Measurements from ENCODE around the gene LRP2BP. TPM values are rescaled to one million over a fixed set of nuclear protein-coding genes. Genes with fewer than 3 reads are reported as not detected.
"Not testable (repeated sequence)": the region's sequence is repeated elsewhere in the genome, so short reads cannot be mapped to it uniquely, and the experiment has no call there.

Gene LRP2BP
- total and polyA plus RNA-seq, 2 donors: 0.71 to 0.91 TPM

DNA sequence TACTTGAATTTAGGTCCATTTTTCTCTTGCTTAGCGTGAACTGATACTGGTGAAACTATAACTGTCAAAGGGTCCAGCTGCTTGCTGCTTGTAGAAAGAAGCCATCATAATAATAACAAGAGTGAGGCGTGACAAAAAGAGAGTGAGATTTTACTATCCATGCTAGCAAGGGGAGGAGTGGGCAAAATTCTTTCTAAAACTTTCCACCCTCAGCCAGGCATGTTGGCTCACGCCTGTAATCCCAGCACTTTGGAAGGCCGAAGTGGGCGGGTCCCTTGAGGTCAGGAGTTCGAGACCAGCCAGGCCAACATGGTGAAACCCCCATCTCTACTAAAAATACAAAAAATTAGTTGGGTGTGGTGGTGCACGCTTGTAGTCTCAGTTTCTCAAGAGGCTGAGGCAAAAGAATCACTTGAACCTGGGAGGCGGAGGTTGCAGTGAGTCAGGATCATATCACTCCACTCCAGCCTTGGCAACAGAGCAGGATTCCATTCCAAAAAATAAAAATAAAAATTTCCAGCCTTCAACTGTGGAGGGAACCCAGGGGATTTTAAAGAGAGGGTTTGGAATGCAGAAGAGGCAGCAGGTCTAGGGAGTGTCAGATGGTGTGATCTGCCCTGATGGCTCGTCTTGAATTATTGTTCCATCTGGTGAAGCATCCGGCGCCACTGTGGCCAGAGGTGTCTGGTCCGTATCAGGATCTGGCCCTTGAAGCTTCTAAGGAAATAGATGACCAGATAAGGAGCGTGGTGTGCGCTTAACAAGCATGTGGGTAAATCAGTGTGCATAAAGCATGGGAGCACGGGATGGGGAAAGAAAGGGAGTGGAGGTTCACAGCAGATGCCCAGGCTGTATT, 51.8 kb downstream of the LRP2BP start:
- no peak overlapping the region for H3K4me3 ChIP-seq (ENCODE audit: low read length in 2 of 2)
- no peak for DNase-seq (ENCODE audit: low read depth in 6 of 9, low spot score in 9 of 9)
- H3K9me3 ChIP-seq (ENCODE audit: control insufficient read depth in 2 of 2, insufficient read depth in 1 of 2, low read length in 1 of 2): no peaks in the 10 kb centered on the region
- peaks cover 0 to 7% of the 10 kb centered on the region in 2 donors for H3K4me1 ChIP-seq (ENCODE audit: control insufficient read depth in 2 of 2, insufficient read depth in 2 of 2, low read length in 2 of 2)
- no peak overlapping the region for H3K27ac ChIP-seq (ENCODE audit: low read depth in 1 of 2, low read length in 1 of 2)
- H3K36me3 ChIP-seq (ENCODE audit: control insufficient read depth in 2 of 2, insufficient read depth in 2 of 2, low read length in 1 of 2): no peaks in the 10 kb centered on the region
- WGBS: 94% methylated on average over 15 of the region's 15 CpGs
- H3K27me3 ChIP-seq (ENCODE audit: control insufficient read depth in 2 of 2, insufficient read depth in 1 of 2, low read length in 1 of 2): no peaks in the 10 kb centered on the region

DNA sequence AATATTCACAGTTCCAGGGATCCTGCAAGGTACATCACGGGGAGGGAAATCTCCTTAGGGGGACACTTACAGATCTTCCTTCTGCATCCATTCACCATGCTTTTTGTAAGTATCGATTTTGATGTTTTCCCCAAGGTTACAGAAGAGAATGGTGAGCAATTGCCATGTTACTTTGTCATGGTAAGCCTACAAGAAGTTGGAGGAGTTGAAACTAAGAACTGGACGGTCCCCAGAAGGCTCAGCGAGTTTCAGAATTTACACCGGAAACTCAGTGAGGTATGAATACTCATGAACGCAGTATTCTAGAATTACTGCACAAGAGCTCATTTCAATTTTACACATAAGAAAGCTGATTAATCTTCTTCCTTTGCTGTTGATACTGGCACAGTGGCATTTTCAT, 53.9 kb downstream of the LRP2BP start:
- Histone ChIP-seq H3K4me1 (ENCODE audit: control insufficient read depth in 2 of 2, insufficient read depth in 2 of 2, low read length in 2 of 2) (peaks cover 0 to 7% of the 10 kb centered on the region in 2 donors), H3K9me3 (ENCODE audit: control insufficient read depth in 2 of 2, insufficient read depth in 1 of 2, low read length in 1 of 2) (no peaks in the 10 kb centered on the region), H3K36me3 (ENCODE audit: control insufficient read depth in 2 of 2, insufficient read depth in 2 of 2, low read length in 1 of 2) (no peaks in the 10 kb centered on the region), H3K27me3 (ENCODE audit: control insufficient read depth in 2 of 2, insufficient read depth in 1 of 2, low read length in 1 of 2) (no peaks in the 10 kb centered on the region), H3K27ac (ENCODE audit: low read depth in 1 of 2, low read length in 1 of 2) (no peak overlapping the region), H3K4me3 (ENCODE audit: low read length in 2 of 2) (no peak overlapping the region)
- no peak for DNase-seq (ENCODE audit: low read depth in 6 of 9, low spot score in 9 of 9)
- WGBS: 99% methylated on average over 6 of the region's 6 CpGs

DNA sequence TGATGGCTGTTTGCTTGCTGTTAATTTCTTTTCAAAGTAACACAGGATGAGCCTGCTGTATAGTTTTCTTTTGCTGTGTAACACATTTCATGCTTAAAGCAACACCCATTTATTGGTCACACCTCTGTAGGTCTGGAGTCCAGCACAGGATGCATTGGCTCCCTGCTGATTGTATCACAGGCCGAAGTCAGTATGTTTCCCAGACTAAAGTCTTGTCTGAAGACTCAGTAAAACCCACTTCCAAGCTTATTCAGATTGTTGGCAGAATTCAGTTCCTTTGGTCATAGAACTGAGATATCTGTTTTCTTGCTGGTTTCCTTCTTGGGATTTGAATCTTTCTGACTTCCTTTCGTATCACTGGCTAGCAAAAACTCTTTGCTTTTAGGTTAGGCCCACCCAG, 54.3 kb downstream of the LRP2BP start:
- Histone ChIP-seq H3K4me3 (ENCODE audit: low read length in 2 of 2) (no peak overlapping the region), H3K4me1 (ENCODE audit: control insufficient read depth in 2 of 2, insufficient read depth in 2 of 2, low read length in 2 of 2) (peaks cover 0 to 7% of the 10 kb centered on the region in 2 donors), H3K27ac (ENCODE audit: low read depth in 1 of 2, low read length in 1 of 2) (no peak overlapping the region), H3K9me3 (ENCODE audit: control insufficient read depth in 2 of 2, insufficient read depth in 1 of 2, low read length in 1 of 2) (no peaks in the 10 kb centered on the region), H3K36me3 (ENCODE audit: control insufficient read depth in 2 of 2, insufficient read depth in 2 of 2, low read length in 1 of 2) (no peaks in the 10 kb centered on the region), H3K27me3 (ENCODE audit: control insufficient read depth in 2 of 2, insufficient read depth in 1 of 2, low read length in 1 of 2) (no peaks in the 10 kb centered on the region)
- DNase-seq (ENCODE audit: low read depth in 6 of 9, low spot score in 9 of 9): no peak
- 94% methylated on average over 2 of the region's 2 CpGs for WGBS

DNA sequence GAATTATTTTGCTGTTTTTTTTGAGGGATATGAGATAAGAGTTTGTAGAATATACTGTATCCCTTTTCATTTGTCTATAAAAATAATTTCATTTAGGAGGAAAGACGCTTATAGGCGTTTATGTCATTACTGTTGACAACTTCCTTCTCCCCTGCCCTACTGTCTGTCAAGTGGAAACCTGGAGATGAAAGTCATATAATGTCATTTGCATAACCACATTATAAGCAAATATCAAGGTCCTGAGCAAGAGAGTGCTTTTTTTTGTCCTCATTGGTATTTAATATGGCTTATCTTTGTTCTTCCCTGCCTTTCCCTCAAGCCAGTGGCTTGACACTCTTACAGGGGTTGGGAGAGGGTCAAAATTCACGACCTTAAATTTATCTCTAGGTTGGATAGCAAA, 55.8 kb downstream of the LRP2BP start:
- H3K9me3 ChIP-seq (ENCODE audit: control insufficient read depth in 2 of 2, insufficient read depth in 1 of 2, low read length in 1 of 2): no peaks in the 10 kb centered on the region
- H3K4me3 ChIP-seq (ENCODE audit: low read length in 2 of 2): no peak overlapping the region
- H3K36me3 ChIP-seq (ENCODE audit: control insufficient read depth in 2 of 2, insufficient read depth in 2 of 2, low read length in 1 of 2): no peaks in the 10 kb centered on the region
- no peak overlapping the region for H3K27ac ChIP-seq (ENCODE audit: low read depth in 1 of 2, low read length in 1 of 2)
- WGBS: 53% methylated on average over 3 of the region's 3 CpGs
- H3K4me1 ChIP-seq (ENCODE audit: control insufficient read depth in 2 of 2, insufficient read depth in 2 of 2, low read length in 2 of 2): peaks cover 0 to 2% of the 10 kb centered on the region in 2 donors
- DNase-seq (ENCODE audit: low read depth in 6 of 9, low spot score in 9 of 9): no peak
- H3K27me3 ChIP-seq (ENCODE audit: control insufficient read depth in 2 of 2, insufficient read depth in 1 of 2, low read length in 1 of 2): no peaks in the 10 kb centered on the region

DNA sequence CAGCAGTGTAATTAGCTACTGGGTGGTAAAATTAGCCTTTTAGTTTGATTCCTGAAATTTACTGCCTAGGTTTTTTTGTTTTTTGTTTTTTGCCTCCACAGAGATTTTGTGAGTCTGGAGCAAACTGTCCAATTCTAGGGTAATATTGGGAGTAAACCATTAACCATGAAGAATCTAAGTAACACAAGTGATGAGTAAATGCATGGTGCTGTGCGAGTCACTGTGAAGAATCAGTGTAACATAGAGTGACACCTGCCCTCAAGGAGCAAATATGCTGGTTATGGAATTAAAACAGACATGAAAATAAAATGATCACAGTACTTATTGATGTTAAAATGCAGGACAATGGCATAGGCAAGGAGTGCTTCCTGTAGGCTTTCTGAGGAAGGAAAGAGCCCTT, 60.1 kb downstream of the LRP2BP start:
- Histone ChIP-seq H3K9me3 (ENCODE audit: control insufficient read depth in 2 of 2, insufficient read depth in 1 of 2, low read length in 1 of 2) (no peaks in the 10 kb centered on the region), H3K4me1 (ENCODE audit: control insufficient read depth in 2 of 2, insufficient read depth in 2 of 2, low read length in 2 of 2) (no peaks in the 10 kb centered on the region), H3K27ac (ENCODE audit: low read depth in 1 of 2, low read length in 1 of 2) (no peak overlapping the region), H3K4me3 (ENCODE audit: low read length in 2 of 2) (no peak overlapping the region), H3K27me3 (ENCODE audit: control insufficient read depth in 2 of 2, insufficient read depth in 1 of 2, low read length in 1 of 2) (no peaks in the 10 kb centered on the region), H3K36me3 (ENCODE audit: control insufficient read depth in 2 of 2, insufficient read depth in 2 of 2, low read length in 1 of 2) (no peaks in the 10 kb centered on the region)
- DNase-seq (ENCODE audit: low read depth in 6 of 9, low spot score in 9 of 9): no peak
- WGBS: 99% methylated on average over 1 of the region's 1 CpG

DNA sequence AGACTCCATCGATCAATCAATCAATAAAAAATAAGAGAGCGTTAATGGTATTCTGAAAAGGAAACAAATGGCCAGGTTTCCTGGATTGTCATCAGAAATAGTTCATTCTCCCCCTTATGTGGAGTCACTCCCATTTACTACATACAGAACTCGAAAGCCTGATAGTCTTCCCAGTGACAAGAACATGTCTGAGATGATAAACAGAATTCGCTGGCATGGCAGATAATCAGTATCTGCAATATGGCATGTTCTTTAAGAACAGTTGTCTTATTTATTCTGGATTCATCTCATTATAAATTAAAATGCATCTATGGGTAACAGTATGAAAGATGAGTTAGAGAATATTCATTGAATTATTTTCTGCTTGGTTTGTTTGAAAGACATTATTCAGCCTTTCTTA, 61.4 kb downstream of the LRP2BP start:
- H3K27me3 ChIP-seq (ENCODE audit: control insufficient read depth in 2 of 2, insufficient read depth in 1 of 2, low read length in 1 of 2): no peaks in the 10 kb centered on the region
- WGBS: 96% methylated on average over 4 of the region's 4 CpGs

DNA sequence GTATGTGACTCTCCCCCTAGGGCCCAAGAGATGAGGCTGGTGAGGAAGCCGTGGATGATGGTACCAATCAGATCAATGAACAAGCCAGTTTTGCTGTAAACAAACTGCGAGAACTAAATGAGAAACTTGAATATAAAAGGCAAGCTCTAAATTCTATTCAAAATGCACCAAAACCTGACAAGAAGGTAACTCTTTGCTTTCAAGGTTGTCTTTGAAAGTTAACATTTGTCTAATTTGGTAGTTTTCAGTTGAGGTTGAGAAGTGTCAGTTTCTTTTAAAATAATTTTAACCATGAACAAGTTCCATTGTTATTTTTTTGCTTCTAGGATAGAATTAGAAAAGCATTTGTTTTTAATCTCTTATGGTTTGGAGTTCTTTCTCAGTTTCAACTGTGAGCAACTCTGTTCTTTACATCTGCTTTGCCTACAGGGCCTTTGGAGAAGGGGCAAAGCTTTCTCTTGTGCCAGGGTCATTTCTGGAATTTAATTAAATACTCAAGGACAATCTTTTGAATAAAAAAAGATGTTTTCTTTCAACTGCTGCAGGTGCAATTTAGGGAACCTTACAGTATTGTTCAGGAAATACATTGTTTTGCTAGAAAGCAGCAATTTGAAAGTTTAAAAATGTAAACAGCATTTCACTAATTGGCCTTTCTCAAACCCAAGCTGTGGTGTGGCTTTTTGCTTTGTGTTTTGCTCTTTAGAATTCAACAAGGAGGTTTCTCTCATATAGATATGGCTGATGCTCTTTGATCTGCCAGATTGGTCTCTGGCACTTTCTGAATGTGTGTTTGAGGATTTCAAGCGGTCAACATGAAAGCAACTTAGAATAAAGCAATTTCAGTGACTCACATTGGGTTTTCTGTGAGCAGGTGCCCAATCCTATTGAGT, 62.9 kb downstream of the LRP2BP start:
- H3K4me1 ChIP-seq (ENCODE audit: control insufficient read depth in 2 of 2, insufficient read depth in 2 of 2, low read length in 2 of 2): no peaks in the 10 kb centered on the region
- no peak overlapping the region for H3K4me3 ChIP-seq (ENCODE audit: low read length in 2 of 2)
- H3K9me3 ChIP-seq (ENCODE audit: control insufficient read depth in 2 of 2, insufficient read depth in 1 of 2, low read length in 1 of 2): no peaks in the 10 kb centered on the region
- no peak overlapping the region for H3K27ac ChIP-seq (ENCODE audit: low read depth in 1 of 2, low read length in 1 of 2)
- H3K27me3 ChIP-seq (ENCODE audit: control insufficient read depth in 2 of 2, insufficient read depth in 1 of 2, low read length in 1 of 2): no peaks in the 10 kb centered on the region
- DNase-seq (ENCODE audit: low read depth in 6 of 9, low spot score in 9 of 9): no peak
- H3K36me3 ChIP-seq (ENCODE audit: control insufficient read depth in 2 of 2, insufficient read depth in 2 of 2, low read length in 1 of 2): no peaks in the 10 kb centered on the region
- WGBS: 96% methylated on average over 3 of the region's 3 CpGs

More for the DNA sequence above, 61.4 kb downstream of the LRP2BP start:
- Histone ChIP-seq H3K4me3 (ENCODE audit: low read length in 2 of 2) (no peak overlapping the region), H3K4me1 (ENCODE audit: control insufficient read depth in 2 of 2, insufficient read depth in 2 of 2, low read length in 2 of 2) (no peaks in the 10 kb centered on the region), H3K36me3 (ENCODE audit: control insufficient read depth in 2 of 2, insufficient read depth in 2 of 2, low read length in 1 of 2) (no peaks in the 10 kb centered on the region), H3K9me3 (ENCODE audit: control insufficient read depth in 2 of 2, insufficient read depth in 1 of 2, low read length in 1 of 2) (no peaks in the 10 kb centered on the region), H3K27ac (ENCODE audit: low read depth in 1 of 2, low read length in 1 of 2) (no peak overlapping the region)
- no peak for DNase-seq (ENCODE audit: low read depth in 6 of 9, low spot score in 9 of 9)

DNA sequence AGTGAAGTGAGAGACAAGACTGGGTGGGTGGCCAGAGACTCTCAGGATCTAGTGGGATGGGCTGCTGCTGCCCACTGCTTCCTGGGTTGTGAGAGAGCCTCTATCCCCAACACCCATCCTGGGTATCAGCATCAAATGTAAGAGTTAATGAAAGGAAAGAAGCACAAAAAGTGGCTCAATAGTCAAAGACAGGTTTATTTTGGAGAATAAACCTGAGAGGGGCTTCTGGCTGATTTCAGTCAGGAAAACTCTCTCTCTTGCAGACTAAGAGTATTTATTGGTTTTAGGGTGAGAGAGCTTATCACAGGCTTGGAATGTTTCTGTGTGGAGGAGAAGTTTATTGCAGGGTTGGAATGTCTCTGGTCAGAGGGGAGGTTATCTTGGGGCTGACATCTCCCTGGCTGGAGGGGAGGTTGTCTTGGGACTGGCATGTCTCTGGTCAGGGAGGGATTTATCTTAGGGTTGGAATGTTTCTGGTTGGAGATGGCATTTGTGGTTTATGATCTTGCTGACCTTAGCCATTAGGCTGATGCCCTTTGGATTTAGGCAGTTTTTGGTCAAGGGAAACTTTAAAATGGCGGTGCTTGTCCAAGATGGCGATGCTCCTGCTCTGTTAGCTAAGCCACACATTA, 65.7 kb downstream of the LRP2BP start:
- 97% methylated on average over 2 of the region's 2 CpGs for WGBS
- H3K27ac ChIP-seq (ENCODE audit: low read depth in 1 of 2, low read length in 1 of 2); H3K36me3 ChIP-seq (ENCODE audit: control insufficient read depth in 2 of 2, insufficient read depth in 2 of 2, low read length in 1 of 2); H3K27me3 ChIP-seq (ENCODE audit: control insufficient read depth in 2 of 2, insufficient read depth in 1 of 2, low read length in 1 of 2); H3K9me3 ChIP-seq (ENCODE audit: control insufficient read depth in 2 of 2, insufficient read depth in 1 of 2, low read length in 1 of 2); H3K4me3 ChIP-seq (ENCODE audit: low read length in 2 of 2); DNase-seq (ENCODE audit: low read depth in 6 of 9, low spot score in 9 of 9); H3K4me1 ChIP-seq (ENCODE audit: control insufficient read depth in 2 of 2, insufficient read depth in 2 of 2, low read length in 2 of 2): not testable (repeated sequence)

DNA sequence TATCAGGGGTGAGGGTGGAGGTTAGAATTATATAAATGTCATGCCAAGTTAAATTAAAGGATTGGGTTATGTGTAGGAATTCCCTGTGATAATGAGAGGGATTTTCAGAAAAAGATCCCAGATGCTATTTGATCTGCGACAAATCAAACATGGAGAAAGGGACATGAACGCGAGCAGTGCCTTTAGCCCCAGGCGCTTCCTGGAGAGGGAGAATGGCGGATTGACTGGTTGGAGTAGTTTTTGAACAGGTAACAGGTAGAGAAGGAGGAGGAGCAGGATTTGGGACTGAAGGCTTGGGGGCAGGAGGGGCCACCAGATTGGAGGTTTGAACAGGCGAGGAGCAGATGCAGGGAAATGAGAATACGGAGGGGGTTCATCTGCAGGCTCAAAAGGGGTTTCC, 67.1 kb downstream of the LRP2BP start:
- DNase-seq (ENCODE audit: low read depth in 6 of 9, low spot score in 9 of 9): no peak
- Histone ChIP-seq H3K4me3 (ENCODE audit: low read length in 2 of 2) (no peak overlapping the region), H3K27me3 (ENCODE audit: control insufficient read depth in 2 of 2, insufficient read depth in 1 of 2, low read length in 1 of 2) (no peaks in the 10 kb centered on the region), H3K9me3 (ENCODE audit: control insufficient read depth in 2 of 2, insufficient read depth in 1 of 2, low read length in 1 of 2) (no peaks in the 10 kb centered on the region), H3K27ac (ENCODE audit: low read depth in 1 of 2, low read length in 1 of 2) (no peak overlapping the region), H3K4me1 (ENCODE audit: control insufficient read depth in 2 of 2, insufficient read depth in 2 of 2, low read length in 2 of 2) (no peaks in the 10 kb centered on the region), H3K36me3 (ENCODE audit: control insufficient read depth in 2 of 2, insufficient read depth in 2 of 2, low read length in 1 of 2) (no peaks in the 10 kb centered on the region)
- WGBS: 97% methylated on average over 7 of the region's 7 CpGs

All from thymus (tissue), 11 donors.